ENCODE results near the gene TSFM. TPM values are rescaled to one million over a fixed set of nuclear protein-coding genes. Genes with fewer than 3 reads are reported as not detected.
"Not testable (repeated sequence)": the region's sequence is repeated elsewhere in the genome, so short reads cannot be mapped to it uniquely, and the experiment has no call there.

Gene TSFM
- total RNA-seq, 4 donors from 2014 or later = 37.6 to 47.5 (median 40.1) TPM

DNA sequence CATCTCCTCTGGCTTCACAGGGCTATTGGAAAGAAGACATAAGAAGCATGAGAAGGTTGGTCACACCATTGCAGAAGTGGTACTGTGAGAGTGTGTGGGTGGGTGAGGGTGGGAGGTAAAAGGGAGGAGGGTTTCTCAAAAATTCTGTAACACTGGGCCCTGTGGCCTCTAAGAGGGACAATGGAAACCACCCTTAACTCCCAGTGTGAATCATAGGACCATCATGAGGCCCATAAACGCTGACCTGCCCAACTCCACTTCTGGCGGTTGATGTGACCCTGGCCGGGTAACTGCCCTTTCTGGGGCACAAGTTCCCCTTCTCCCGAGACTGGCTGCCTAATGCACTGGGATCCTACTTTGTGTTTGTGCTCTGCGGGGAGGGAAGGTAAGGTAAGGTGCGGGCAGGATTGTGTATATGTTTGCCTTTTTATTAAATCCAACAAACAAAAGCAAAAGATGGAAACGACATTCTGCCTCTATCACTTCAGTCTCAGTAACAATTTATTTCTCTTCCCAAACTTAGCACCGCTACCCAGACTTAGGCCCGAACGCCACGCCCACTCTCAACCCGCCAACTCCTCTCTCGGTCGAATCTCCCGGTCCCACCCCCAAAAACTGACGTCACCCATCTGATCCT is 11.2 kb upstream of the TSFM start:
- intact Hi-C loops (cut with DNase I; ENCODE audit: low total_unique reads) = no loop called here

DNA sequence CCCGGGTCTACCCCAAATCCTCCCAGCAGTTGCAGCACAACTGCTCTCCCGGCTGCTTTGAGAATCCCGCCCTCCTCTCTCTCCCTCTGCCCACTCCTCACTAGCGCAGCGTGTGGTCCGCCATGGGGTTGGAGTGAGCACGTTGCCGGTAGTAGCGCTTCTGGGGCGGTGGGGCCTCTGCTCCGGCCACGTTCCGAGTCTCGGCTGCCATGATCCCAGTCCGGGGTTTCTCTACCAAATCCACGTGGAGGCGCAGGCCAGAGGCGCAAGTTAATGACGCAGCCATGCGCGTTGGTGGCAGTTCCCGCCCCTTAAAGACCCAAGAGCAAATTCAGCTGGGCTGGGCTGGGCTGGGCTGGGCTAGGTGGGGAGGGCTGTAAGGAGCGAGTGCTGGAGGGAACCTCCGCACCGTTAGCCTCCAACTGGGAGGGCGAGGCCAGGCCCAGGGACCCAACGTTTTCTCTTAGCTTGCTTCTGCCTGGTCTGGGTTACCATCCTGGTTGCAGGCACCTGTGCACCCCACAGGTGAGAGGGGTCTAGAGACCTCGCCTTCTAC is 10.6 kb upstream of the TSFM start, which contains the start of gene METTL1:
Gene METTL1 (minus strand): TSS at position 233 of the 556 bp plus-strand sequence. CDS start 22 bp downstream, at position 211.
- TF ChIP-seq, protein P1, sequence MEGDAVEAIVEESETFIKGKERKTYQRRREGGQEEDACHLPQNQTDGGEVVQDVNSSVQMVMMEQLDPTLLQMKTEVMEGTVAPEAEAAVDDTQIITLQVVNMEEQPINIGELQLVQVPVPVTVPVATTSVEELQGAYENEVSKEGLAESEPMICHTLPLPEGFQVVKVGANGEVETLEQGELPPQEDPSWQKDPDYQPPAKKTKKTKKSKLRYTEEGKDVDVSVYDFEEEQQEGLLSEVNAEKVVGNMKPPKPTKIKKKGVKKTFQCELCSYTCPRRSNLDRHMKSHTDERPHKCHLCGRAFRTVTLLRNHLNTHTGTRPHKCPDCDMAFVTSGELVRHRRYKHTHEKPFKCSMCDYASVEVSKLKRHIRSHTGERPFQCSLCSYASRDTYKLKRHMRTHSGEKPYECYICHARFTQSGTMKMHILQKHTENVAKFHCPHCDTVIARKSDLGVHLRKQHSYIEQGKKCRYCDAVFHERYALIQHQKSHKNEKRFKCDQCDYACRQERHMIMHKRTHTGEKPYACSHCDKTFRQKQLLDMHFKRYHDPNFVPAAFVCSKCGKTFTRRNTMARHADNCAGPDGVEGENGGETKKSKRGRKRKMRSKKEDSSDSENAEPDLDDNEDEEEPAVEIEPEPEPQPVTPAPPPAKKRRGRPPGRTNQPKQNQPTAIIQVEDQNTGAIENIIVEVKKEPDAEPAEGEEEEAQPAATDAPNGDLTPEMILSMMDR (IDR thresholded peaks at IDR 0.05 in 4 of 5, conservative IDR thresholded peaks at IDR 0.05 in 1 of 5) = no peak
- peak; percentile 44 to 45 for TF ChIP-seq POLR2A (IDR thresholded peaks at IDR 0.05)
- ATAC-seq (peak; percentile 92 to 97), DNase-seq (peak; percentile 89 to 92)
- Histone ChIP-seq H3K4me3 (peak within 1 kb of the TSS; percentile 79 to 97 (median 90)), H3K4me1 (peaks cover 17 to 20% of the 10 kb centered on the region in 2 donors), H3K27me3 (peaks cover under 1 to 3% (median 3%) of the 10 kb centered on the region in 3 donors), H3K36me3 (peaks cover 0 to 39% of the 10 kb centered on the region in 2 donors), H3K27ac (peak within 1 kb of the TSS; percentile 84 to 94 (median 87)), H3K9me3 (no peaks in the 10 kb centered on the region)
- intact Hi-C loops (cut with DNase I; ENCODE audit: low total_unique reads) = loop anchor here (1.0 to 2.0 kb wide), 2 partner anchors 10 to 19 kb away; partner anchors contain the start of genes CDK4 and TSFM
- in situ Hi-C loops (cut with MboI; ENCODE audit: low sequenced_read_pairs in 4 of 4) = no loop called here

More for the DNA sequence above, 11.2 kb upstream of the TSFM start:
- DNase-seq (peak; percentile 66 to 68), ATAC-seq (peak; percentile 53 to 70)
- Histone ChIP-seq H3K27me3 (peaks cover 7 to 9% (median 9%) of the 10 kb centered on the region in 3 donors), H3K4me3 (peak overlapping the region; percentile 79 to 97 (median 90)), H3K27ac (peak overlapping the region; percentile 84 to 94 (median 87)), H3K4me1 (peaks cover 22 to 26% of the 10 kb centered on the region in 2 donors), H3K36me3 (peaks cover 0 to 39% of the 10 kb centered on the region in 2 donors), H3K9me3 (no peaks in the 10 kb centered on the region)
- TF ChIP-seq, protein P1 (IDR thresholded peaks at IDR 0.05 in 4 of 5, conservative IDR thresholded peaks at IDR 0.05 in 1 of 5) = no peak
- in situ Hi-C loops (cut with MboI; ENCODE audit: low sequenced_read_pairs in 4 of 4) = no loop called here

DNA sequence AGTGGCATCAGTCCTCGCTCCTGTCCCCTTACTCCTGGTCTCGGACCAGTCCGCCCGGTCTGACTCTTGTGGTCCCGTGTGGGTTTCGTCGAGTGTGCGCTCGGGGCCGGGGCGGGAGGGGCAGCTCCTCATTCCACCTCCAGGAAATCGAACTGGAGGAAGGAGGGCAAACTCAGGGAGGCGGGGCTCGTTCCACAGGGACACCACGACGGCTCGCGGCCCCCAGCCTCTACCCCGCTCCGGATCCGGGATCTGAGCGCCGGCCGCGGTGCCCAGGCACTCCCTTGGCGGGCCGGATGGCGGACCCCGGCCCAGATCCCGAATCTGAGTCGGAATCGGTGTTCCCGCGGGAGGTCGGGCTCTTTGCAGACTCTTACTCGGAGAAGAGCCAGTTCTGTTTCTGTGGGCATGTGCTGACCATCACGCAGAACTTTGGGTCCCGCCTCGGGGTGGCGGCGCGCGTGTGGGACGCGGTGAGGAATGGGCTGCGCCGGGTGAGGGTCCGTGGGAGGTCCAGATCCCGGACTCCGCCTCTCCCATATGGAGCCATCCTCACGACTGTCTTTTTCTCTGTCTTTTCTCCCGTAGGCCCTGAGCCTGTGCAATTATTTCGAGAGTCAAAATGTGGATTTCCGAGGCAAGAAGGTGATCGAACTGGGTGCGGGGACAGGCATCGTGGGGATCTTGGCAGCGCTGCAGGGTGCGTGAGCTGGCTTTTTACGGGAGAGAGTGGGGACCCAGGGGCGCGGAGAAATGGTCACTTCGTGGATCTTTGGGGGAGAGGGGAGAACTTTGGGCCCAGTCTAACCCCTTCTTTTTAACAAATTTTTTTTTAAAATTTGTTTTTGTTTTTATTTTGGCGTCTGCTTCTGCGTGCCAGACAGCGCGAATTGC is 9.9 kb upstream of the TSFM start, which contains the start of gene EEF1AKMT3:
Gene EEF1AKMT3 (plus strand): TSS at position 186 of the 894 bp plus-strand sequence. CDS start 111 bp downstream, at position 297.
- Histone ChIP-seq H3K27ac (peak within 1 kb of the TSS; percentile 84 to 94 (median 87)), H3K27me3 (no peaks in the 10 kb centered on the region), H3K9me3 (no peaks in the 10 kb centered on the region), H3K4me1 (peaks cover 15 to 19% of the 10 kb centered on the region in 2 donors), H3K36me3 (peaks cover 0 to 36% of the 10 kb centered on the region in 2 donors), H3K4me3 (peak within 1 kb of the TSS; percentile 79 to 97 (median 90))
- TF ChIP-seq, protein P1 (IDR thresholded peaks at IDR 0.05 in 4 of 5, conservative IDR thresholded peaks at IDR 0.05 in 1 of 5) = no peak
- no peak for TF ChIP-seq POLR2A (IDR thresholded peaks at IDR 0.05)
- DNase-seq (peak; percentile 36 to 42), ATAC-seq (peak; percentile 65 to 73)
- in situ Hi-C loops (cut with MboI; ENCODE audit: low sequenced_read_pairs in 4 of 4) = no loop called here
- intact Hi-C loops (cut with DNase I; ENCODE audit: low total_unique reads) = loop anchor here (1.0 to 2.0 kb wide), 2 partner anchors 10 to 20 kb away; partner anchors contain the start of genes CDK4 and TSFM

DNA sequence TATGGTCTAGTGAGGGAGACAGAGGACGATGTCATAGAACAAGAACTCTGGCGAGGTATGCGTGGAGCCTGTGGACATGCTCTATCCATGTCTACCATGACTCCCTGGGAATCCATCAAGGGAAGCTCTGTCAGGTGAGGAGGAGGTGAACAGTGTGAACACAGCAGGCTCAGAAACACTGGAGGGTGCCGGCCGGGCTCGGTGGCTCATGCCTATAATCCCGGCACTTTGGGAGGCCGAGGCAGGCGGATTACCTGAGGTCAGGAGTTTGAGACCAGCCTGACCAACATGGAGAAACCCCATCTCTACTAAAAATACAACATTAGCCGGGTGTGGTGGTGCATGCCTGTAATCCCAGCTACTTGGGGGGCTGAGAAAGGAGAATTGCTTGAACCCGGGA is 8.0 kb upstream of the TSFM start:
- H3K36me3 ChIP-seq = peaks cover 0 to 18% of the 10 kb centered on the region in 2 donors
- H3K4me1 ChIP-seq = peaks cover 15 to 19% of the 10 kb centered on the region in 2 donors
- intact Hi-C loops (cut with DNase I; ENCODE audit: low total_unique reads); in situ Hi-C loops (cut with MboI; ENCODE audit: low sequenced_read_pairs in 4 of 4); H3K27me3 ChIP-seq; H3K4me3 ChIP-seq; H3K9me3 ChIP-seq; H3K27ac ChIP-seq; ATAC-seq; DNase-seq: not testable (repeated sequence)
